GM18520 (cell line): Measurements from ENCODE around the gene KIAA0753.

ENCODE experiments used
- ATAC-seq: cut with Tn5 transposase; IDR thresholded peaks from one replicate; pipeline ENCODE4 v1.9.1; 2021; ENCODE audit not compliant: unreplicated experiment

KIAA0753 gene

DNA sequence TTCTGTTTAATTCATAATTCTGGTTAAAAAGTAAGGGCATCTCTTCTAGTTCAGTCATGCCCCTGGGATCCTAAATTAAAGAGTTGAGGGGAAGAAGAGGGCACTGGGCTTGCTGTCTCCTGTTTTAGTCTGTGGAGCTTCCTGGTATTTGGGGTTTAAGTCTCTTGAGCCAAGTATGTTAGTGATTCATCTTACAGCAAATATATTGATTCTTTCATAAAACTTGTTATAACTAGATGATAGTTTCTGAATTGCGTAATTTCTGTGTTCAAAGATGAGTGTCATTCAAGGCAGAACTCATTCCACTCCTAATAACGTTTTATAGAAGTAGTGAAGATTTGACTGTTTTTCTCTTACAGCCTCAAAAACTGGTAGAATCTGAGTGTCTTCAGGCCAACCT lies 2.1 kb upstream of the KIAA0753 start:
- ATAC-seq = no peak

DNA sequence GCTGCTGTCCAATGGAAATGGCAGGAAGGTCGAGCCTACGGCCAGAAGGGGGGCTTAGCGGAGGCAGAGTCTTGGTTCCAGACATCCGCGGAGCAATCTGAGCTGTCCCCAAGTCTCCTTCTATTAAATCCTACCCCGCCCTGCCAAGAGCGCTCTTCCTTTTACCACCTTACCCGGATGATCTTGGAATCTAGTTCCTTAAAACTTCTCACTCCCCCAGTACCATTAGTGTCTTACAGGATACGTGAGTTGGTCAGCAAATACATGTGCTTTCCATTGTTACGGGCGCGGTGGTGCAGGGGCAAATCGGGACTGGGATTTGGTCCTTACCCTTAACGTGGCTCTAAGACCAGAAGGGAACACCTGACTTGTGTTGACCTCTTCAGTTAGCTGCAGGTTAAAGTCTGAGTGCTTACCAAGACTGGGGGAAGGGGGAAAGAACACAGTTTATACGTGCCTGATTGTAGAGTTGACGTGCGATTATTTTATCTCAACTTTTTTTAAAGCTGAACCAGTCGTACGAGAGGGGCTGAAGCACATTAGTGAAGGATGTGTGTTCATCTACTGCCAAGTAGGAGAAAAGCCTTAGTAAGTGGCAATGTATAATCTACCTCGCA lies 844 bp upstream of the KIAA0753 start:
- no peak for ATAC-seq

DNA sequence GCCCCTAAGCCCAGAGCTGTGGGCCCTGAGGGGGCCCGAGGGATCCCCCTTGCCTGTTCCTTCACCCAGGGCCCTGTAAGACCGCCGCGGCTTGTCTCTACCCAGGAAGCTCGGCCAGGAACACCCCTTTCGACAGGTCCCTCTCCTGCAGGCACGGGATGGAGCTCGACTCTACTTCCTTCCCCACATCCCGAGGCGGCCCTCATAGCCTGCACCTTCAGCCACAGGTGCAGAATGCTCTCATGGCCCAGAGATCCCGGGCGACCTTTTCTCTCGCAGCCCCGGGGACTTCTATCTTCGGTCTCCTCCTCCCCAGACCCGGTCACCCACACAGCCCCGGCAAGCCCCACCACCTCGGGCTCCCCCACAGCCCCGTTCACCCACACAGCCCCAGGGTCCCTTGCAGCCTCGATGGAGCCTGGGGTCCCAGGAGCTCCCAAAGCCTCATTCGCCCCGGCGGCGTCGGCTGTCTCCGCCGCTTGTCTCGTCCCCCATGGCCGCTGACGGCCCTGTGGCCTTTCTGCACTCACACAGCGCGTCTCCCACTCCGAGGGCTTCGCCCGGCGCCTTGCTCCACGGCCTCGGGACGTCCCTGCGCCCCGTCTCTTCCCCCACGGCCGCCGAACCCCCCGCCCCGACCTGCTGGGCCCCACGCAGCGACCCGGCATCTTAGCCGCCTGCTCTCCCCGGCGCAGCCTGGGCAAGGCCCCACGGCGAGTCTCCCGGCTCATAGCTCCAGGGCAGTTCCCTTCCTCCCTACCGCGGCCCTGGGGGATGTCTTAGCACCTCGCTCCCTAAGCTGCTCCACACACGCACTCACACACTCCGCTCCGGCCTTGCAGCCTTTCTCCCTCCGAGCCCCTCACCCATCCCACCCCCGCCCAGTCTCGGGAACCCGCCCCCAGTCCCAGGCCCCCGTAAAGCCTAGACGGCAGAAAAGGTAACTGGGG lies 650 bp downstream of the KIAA0753 start:
- ATAC-seq = no peak

DNA sequence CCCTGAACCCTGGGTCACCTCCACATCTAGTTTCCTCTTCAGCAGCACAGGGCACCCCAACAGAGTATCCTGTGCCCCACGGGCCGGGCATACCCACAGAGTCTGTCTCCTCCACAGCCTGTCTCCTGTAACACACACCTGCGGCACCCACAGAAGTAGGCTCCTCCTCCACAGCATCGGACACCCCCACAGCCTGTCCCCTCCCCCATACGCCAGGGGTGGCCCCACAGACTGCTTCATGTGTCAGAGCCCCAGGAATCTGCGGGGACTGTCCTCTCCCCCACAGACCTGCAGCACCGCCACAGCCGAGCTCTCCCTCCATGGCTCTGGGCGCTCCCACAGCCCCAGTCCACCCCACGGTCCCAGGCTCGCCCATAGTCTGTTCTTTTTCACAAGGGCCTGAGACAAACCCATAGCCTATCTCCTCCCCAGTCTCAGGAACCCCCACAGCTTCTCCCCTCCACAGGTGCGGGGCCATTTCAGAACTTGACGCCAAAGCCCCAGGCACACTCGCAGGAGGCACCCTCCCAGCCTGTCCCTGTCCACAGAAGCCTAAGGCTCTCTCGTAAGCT lies 1.4 kb downstream of the KIAA0753 start:
- no peak for ATAC-seq

DNA sequence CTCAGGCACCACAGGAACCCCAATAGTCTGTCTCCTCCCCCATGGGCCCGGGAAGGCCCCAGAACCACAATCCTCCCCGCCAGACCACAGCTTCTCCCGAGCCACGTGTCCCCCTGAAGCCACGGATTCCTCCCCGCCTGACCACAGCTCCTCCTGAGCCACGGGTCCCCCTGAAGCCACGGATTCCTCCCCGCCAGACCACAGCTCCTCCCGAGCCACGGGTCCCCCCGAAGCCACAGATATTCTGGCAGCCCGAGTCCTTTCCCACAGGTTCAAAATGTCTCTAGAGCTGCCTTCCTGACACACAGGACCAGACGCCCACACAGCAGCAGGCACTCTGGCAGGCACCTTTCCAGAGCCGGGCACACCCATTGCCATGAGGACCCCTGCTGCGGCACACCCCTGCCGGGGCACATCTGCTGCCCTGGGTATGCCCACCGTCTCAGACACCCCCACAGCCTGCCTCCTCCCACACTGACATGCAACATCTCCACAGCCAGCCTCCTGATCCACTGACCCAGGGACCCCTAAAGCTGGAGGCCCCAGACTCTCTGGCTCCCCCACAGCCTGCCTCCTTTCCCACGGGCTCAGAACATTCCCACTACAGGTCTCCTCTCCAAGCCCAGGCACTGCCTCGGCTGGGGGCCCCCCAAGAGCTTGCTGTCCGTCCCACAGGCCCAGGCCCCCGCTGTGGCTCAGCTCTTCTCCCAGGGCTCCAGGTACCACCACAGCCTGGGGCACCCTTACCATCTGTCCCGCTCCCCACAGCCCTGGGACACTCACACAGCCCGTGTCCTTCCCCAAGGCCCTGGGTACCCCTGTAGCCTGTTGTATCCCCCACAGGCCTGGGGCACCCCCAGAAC lies 2.2 kb downstream of the KIAA0753 start:
- ATAC-seq = no peak

DNA sequence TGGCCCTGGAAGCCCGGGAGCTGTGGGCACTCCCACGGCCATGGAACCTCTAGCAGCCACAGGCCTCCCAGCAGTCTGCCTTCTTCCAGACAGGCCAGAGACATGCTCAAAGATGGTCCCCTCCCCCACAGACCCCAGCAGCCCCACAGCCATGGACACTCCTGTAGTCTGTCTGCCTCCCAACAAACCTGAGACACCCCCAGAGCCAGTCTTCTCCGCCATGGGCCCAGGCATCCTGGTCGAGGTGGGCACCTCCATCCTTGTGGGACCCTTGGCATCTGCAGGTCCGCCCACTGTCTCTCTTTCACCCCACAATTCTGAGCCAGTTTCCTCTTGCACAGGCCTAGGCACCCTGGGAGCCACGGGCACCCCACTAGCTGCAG lies 3.1 kb downstream of the KIAA0753 start:
- ATAC-seq = no peak

DNA sequence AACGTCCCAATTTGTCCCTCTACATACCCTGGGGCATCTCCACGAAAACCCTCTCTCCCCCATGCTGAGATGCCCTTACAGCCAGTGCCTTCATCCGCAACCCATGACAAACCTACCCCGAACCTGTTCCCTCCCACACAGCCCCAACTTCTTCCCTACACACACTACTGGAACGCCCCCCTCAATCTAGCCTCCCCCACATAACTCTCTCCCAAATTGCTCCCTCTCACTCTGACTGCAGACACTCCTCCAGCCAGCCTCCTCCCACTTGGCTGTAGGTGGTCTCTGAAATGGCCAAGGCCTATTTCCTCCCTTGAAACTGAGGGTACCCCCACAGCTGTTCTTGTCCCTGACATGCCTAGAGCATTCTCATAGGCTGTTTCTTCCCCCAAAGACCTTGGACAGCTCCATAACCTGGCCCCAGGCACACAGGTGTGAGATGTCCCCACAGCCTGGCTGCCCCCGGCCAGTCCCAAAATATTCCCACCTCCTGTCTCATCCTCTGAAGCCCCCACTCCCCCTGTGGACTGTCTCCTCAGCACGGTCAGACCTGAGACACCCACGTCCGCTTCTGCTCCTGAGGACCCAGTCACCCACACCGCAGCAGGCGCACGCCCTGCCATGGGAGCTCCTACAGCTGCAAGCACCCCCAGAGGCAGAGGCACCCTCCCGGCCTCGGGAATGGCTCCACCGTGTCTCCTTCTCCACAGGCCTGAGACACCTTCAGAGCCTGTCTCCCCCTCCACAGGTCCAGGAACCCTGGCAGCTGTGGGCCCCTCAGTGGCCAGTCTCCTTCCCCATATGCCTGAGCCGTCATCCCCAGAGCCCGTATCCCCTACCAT lies 3.7 kb downstream of the KIAA0753 start:
- ATAC-seq = no peak

DNA sequence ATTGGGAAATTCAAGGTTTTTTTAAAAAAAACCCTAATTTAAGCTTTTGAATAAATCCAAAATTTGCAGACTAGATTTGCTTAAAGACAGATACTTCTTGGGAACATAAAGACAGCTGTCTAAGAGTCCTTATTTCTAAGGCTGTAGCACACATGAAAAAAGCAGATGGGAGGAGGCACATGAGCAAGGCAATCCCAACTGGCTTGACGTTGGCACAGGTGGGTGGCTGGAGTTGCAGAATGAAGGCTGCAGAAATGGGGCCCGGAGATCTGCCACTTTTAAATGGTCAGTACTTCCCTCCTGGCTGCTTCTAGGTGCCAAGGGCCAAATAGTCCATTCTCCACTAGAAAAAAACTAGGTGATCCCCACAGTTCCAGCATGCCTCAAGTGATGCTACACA lies 4.4 kb downstream of the KIAA0753 start:
- no peak for ATAC-seq

DNA sequence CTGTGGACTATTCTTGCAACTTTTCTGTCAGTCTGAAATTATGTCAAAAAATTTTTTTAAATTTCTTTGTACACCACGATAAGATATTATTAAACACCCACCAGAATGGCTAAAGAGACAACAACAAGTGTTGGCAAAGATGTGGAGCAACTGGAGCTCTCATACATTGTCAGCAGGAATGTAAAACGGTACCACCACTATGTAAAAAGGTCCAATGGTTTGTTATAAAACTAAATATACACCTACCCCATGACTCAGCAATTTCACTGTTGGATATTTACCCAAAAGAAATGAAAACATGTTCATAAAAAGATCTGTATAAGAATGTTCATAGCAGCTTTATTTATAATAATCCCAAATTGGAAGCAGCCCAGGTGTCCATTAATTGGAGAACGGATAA lies 7.2 kb downstream of the KIAA0753 start:
- ATAC-seq = no peak

DNA sequence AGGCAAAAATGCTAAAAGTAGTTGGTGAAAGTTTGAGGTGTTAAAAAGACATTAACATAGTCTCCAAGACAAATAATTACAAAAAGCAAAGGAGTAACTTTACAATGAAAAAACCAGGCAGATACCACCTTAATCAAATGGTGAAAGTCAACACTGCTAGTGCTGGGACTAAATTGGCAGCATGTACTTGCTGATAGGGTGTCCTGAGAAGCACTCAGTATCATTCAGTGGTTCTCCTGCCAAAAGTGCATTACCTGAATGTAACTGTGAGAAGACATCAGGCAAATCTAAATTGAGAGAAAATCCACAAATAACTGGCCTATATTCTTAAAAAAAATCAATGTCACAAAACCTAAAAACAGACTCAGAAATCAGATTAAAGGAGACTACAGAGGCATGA lies 8.0 kb downstream of the KIAA0753 start:
- ATAC-seq = no peak

DNA sequence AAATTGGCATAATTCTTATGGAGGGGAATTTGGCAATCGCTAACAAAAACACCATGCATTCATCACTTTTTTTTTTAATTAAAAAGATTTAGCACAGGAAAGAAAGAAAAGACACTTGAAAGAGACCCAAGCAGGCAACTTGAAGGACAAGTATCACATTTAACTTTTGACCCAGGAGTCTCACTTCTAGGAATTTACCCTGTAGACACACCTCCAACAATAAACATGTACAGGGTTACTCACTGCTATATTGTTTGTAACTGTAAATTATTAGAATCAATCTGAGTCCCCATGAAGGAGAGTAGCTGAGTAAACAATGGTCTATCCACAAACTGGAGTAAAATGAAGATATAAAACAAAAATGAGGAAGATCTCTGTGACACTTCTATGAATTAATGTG lies 10.1 kb downstream of the KIAA0753 start:
- ATAC-seq = no peak

DNA sequence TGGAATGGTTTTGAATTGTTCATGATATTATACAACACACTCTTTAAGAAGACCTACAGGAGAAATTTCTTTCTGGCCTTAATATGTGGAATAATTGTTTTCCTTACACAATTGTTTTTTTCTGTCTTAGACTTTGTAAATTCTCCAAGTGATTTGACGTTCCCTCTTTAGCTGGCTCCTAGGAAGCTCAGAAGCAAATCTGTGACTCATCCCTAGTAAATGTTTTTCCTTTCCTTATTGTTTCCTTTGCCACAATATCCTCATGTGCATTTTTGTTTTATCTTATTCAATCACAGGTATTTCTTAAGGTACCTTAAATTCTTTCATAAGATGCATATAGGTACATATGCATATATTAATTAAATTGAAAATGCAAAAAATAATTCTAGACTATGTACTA lies 13.5 kb downstream of the KIAA0753 start:
- no peak for ATAC-seq

DNA sequence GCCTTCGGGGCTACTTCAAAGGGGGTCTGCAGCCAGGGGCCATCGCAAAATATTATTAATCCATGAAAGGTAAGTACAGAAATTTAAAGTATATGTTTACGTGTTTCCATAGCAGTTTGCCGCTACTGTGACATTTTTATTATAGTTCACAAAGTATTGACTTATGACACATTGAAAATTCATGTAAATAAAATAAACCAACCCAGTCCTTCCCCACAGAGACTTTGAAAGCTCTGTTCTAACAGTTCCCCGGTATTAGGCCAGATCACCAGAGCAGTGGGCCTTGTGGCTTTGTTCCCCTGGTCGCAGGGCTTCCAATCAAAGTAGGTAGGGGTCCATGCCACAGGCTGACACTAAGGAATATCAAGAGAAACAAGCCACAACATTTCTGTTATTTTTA lies 13.9 kb downstream of the KIAA0753 start:
- ATAC-seq = no peak

DNA sequence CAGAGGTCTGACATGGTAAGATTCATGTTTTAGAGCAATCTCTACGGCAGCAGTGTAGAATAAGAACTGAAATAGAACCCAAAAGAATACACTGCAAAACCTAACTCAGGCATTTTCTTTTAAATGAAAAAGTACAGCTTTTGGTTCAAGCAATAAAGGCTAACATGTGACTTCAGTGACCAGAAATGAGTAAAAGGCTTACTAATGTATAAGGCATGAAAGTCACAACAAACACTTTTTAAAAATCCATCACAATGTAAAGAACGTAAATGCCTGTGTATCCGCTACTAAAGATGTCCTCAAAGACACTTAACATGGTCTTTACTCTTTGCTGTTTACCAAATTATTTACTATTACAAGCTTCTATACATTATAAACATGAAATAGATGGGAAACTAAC lies 16.6 kb downstream of the KIAA0753 start:
- ATAC-seq = no peak

DNA sequence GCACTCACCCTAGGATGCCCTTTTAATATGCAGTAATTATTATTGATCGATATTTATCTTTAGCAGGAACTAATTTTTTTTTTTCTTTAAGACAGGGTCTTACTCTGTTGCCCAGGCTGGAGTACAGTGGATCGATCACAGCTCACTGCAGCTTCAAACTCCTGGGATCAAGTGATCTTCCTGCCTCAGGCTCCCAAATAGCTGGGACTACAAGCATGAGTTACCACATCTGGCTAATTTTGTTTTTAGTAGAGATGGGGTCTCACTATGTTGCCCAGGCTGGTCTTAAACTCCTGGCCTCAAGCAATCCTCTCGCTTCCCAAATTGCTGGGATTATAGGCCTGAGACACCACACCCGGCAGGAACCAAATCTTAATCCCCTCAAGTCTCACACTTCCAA lies 29.3 kb downstream of the KIAA0753 start:
- ATAC-seq = no peak

DNA sequence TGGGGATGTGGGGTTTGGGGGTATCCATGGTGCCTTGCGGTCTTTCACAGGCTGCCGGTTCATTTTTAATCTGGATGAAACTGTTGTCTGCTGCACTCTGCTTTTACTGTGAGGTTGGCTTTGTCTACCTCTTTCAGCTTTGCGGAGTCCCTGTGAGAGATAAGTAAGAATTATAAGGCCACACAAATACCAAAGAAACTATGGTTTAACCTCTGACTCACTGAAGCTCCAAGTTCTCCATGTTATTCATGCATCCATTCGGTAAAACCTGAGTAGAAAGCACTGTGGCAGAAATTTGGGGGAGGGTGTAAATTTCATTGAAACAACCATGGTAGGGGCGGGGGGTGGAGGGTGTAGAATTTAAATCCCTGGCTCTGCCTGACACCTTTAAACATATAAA lies 30.5 kb downstream of the KIAA0753 start:
- no peak for ATAC-seq

DNA sequence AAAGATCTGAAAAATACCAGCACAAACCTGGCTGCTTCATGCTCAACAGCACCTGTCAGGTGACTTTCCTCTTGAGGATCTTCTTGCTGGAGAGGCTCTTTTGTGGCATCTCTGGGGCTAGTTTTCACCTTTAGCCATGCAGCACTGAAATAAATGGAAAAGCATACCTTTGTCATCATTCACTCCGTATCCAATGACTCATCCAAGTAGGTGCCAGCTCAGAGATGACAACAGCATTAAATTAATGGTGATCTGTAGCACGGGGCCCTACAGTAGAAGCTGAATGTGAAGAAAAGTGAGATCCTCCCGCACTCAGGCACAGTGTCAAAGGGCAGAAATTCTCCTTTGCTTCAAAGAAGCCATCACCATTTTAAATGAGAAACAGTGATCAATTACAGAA lies 32.2 kb downstream of the KIAA0753 start:
- ATAC-seq = no peak

DNA sequence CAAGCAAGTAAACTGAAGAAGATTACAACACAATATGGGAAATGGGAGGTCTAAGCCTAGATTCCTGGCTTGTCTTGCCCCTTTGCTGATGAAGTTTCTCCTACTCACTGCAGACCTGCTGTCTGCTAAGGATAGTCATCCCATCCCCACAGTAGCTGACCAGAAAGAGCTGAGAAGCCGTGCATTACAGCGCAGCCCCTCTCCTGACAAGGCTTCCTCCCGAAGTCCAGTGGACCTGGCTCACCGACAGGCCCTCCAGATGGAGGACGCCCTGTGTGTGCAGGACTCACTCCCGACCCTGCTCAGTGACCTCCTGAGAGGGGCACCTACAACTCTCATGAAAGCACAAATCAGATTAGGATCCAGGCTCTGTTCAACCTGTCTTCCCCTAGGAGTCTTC lies 35.4 kb downstream of the KIAA0753 start:
- no peak for ATAC-seq

DNA sequence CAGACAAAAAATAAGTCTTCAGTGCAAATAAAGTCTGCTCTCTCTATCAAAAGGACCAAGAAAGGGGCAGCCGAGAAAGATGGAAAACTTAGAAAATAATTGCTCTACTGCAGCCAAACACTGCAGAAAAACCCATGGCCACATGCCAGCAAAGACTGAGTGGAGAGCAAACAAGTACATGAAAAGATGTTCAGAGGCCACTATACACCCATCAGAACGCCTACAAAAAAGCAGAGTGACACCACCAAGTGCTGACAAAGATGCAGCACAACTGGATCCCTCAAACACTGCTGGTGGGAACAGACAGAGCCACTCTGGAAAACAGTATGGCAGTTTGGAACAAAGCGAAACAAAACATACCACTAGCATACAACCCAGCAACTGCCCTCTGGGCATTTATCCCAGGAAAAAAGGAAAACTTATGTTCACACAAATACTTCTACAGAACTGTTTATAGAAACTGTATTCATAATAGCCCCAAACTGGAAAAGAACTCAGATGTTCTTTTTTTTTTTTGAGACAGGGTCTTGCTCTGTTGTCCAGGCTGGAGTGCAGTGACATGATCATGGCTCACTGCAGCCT lies 36.7 kb downstream of the KIAA0753 start:
- no peak for ATAC-seq

DNA sequence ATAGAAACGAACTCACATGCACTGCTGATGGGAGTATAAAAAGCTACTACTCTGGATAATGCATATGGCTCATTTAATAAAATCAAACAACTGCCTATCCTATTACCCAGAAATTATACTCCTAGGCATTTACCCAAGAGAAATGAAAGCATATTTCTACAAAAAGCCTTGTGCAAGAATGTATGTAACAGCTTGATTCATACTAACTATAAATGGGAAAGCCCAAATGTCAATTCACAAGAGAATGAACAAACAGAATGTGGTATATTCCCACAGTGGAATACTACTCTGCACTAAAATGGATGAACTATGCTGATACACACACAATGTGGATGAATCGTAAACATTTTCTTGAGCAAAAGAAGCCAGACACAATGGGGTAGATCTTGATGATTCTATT lies 38.4 kb downstream of the KIAA0753 start:
- ATAC-seq = no peak
